GM23248 (cell line): Measurements from ENCODE around the gene MEAK7.

Source experiments
- EZH2 ChIP-seq: fragments of 200-600 bp; sonication (generic); IDR thresholded peaks from 2 replicates; pipeline ENCODE4 v1.6.1; 2018; ENCODE audit warnings: antibody characterized with exemption, mild to moderate bottlenecking; ENCODE audit not compliant: insufficient read depth, poor library complexity, severe bottlenecking
- EZH2phosphoT487 ChIP-seq: fragments of 200-600 bp; sonication (generic); IDR thresholded peaks from 2 replicates; pipeline ENCODE4 v1.6.1; 2018; ENCODE audit warnings: antibody characterized with exemption, moderate library complexity, mild to moderate bottlenecking, low read depth; ENCODE audit not compliant: insufficient read depth

- no peak for TF ChIP-seq EZH2
- no peak for TF ChIP-seq EZH2phosphoT487
These were observed 36.8 kb downstream of the MEAK7 start for GRCh38 chr16:84467709-84468108.
